NT2/D1 (cell line): ENCODE data around the gene SLC7A7.

Source experiments
- SUZ12 ChIP-seq: IDR thresholded peaks from 2 replicates; pipeline ENCODE4 v1.6.1; 2011; ENCODE audit not compliant: insufficient read length, insufficient read depth; ENCODE audit errors: extremely low read depth
- YY1 ChIP-seq: IDR thresholded peaks from 2 replicates; pipeline ENCODE4 v1.6.1; 2011; ENCODE audit not compliant: insufficient read length, insufficient read depth
- ZNF274 ChIP-seq: IDR thresholded peaks from 2 replicates; pipeline ENCODE4 v1.6.1; 2011; ENCODE audit warnings: mild to moderate bottlenecking, low read depth, low read length

- no peak for TF ChIP-seq ZNF274
- no peak for TF ChIP-seq YY1
- no peak for TF ChIP-seq SUZ12
Measured at GRCh38 chr14:22861651-22862050, 46.4 kb upstream of the SLC7A7 start.
